Epithelial cell of umbilical artery (primary cell): ENCODE results near the gene OR2T34. TPM values are rescaled to one million over a fixed set of nuclear protein-coding genes. Genes with fewer than 3 reads are reported as not detected.

Experiments used
- total RNA-seq: library from RNA; depleted of rRNA; stranded (reverse); fragments of >200 nt; gene quantifications from 2 replicates; pipeline ENCODE4 v1.2.3, GENCODE V29; 2014

OR2T34 gene, protein sequence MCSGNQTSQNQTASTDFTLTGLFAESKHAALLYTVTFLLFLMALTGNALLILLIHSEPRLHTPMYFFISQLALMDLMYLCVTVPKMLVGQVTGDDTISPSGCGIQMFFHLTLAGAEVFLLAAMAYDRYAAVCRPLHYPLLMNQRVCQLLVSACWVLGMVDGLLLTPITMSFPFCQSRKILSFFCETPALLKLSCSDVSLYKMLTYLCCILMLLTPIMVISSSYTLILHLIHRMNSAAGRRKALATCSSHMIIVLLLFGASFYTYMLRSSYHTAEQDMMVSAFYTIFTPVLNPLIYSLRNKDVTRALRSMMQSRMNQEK
- not detected in 2 replicates for total RNA-seq

GRCh38 chr1:248574657-248575056 lies at the start of gene OR2T34:
TSS of gene OR2T34 (minus strand) at chr1:248574757. CDS start at chr1:248574757, 0 bp downstream.

GRCh38 chr1:248597589-248597988 lies 23.0 kb upstream of the OR2T34 start, which contains the start of gene OR2T10:
TSS of gene OR2T10 (minus strand) at chr1:248597700. CDS start at chr1:248593768, 3,932 bp downstream.

DNA sequence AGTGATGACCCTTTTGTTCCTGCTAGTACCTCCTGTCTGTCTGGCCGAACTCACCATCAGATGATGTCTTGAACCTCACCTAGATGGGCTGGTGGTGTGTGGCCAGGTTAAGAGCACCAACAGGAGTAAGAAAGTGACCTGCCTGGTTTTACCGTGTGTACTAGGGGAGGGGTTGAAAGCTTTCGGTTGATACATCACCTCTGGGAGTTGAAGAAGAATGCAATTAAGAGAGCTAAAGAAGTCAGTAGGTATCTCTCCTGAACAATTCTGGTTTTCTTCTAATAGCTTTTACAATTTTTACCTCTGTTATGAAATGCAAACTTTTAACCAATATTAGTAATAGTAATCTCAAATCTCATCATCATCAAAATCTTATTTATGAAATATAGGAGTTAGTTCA lies 11.9 kb downstream of the OR2T34 start, which contains the start of gene OR2T29:
Gene OR2T29 (minus strand): TSS at position 101 of the 400 bp plus-strand sequence. CDS start 3,281 bp downstream, outside the sequence.

Other genes with a start within 250 kb of the OR2T34 start
- gene OR14C36, start 226.0 kb downstream of the OR2T34 start, total RNA-seq, result not detected in 2 replicates
- not detected in 2 replicates for gene OR2T4, start 213.1 kb downstream of the OR2T34 start, total RNA-seq
- gene OR2T6, start 199.0 kb downstream of the OR2T34 start, total RNA-seq, result not detected in 2 replicates
- gene OR2T1, start 171.7 kb downstream of the OR2T34 start, total RNA-seq, result not detected in 2 replicates
- not detected in 2 replicates for gene OR2T2, start 129.1 kb downstream of the OR2T34 start, total RNA-seq
- gene OR2T3, start 101.4 kb downstream of the OR2T34 start, total RNA-seq, result not detected in 2 replicates
- gene OR2T5, start 86.2 kb downstream of the OR2T34 start, total RNA-seq, result not detected in 2 replicates
- not detected in 2 replicates for gene OR2G6, start 66.7 kb downstream of the OR2T34 start, total RNA-seq
- gene OR2T29, start 12.0 kb downstream of the OR2T34 start, total RNA-seq, result not detected in 2 replicates
- not detected in 2 replicates for gene OR2T10, start 22.9 kb upstream of the OR2T34 start, total RNA-seq
- gene OR2T11, start 60.3 kb upstream of the OR2T34 start, total RNA-seq, result not detected in 2 replicates
- gene OR2T35, start 70.5 kb upstream of the OR2T34 start, total RNA-seq, result not detected in 2 replicates
- gene OR2T27, start 80.8 kb upstream of the OR2T34 start, total RNA-seq, result not detected in 2 replicates
- gene OR14I1, start 128.0 kb upstream of the OR2T34 start, total RNA-seq, result not detected in 2 replicates
- not detected in 2 replicates for gene LYPD8, start 181.0 kb upstream of the OR2T34 start, total RNA-seq